ENCODE measurements around the gene TEX2.

GRCh38 chr17:64133546-64134215 is 129.4 kb downstream of the TEX2 start:
- TF ChIP-seq CTCF (conservative IDR thresholded peaks at IDR 0.05 in 1 of 2, IDR thresholded peaks at IDR 0.05 in 1 of 2; ENCODE audit: extremely low read depth in 1 of 2, insufficient read depth in 1 of 2, low read depth in 1 of 2, low read length in 2 of 2) (peak; percentile 61 to 64), EZH2 (IDR thresholded peaks at IDR 0.05; ENCODE audit: borderline replicate concordance, low read length) (no peak)

Data from mammary epithelial cell (primary cell).